C4-2B (cell line): ENCODE measurements around the gene ACSF3.

Experiments used
- CTCF ChIP-seq: fragments of 450-650 bp; conservative IDR thresholded peaks from 2 replicates; pipeline ENCODE4 v1.5.1; 2017; ENCODE audit warnings: mild to moderate bottlenecking
- ZFX ChIP-seq: fragments of 450-650 bp; IDR thresholded peaks from 2 replicates; pipeline ENCODE4 v1.6.1; 2017

- TF ChIP-seq CTCF = no peak
- TF ChIP-seq ZFX = no peak
These were observed 96.7 kb downstream of the ACSF3 start for GRCh38 chr16:89190150-89190958.
